MM.1S (cell line): Measurements from ENCODE around the gene AVL9.

Experiments
- DNase-seq: peaks from one replicate; pipeline ENCODE4 v3.0.0-alpha.2; 2015
- H2AFZ ChIP-seq: fragments of 300-600 bp; sonication (generic); 2 replicates; pipeline ENCODE4 v1.6.0; 2016; ENCODE audit warnings: antibody characterized with exemption, low read length
- H3F3A ChIP-seq: fragments of 300-600 bp; sonication (generic); 2 replicates; pipeline ENCODE4 v1.6.1; 2016; ENCODE audit warnings: mild to moderate bottlenecking, antibody characterized with exemption, low read length, moderate library complexity, mixed read lengths; ENCODE audit not compliant: insufficient read depth
- H3K27ac ChIP-seq: fragments of 300-600 bp; sonication (generic); 2 replicates; pipeline ENCODE4 v1.5.1; 2016; ENCODE audit warnings: mild to moderate bottlenecking, low read length
- H3K27me3 ChIP-seq: fragments of 300-600 bp; sonication (generic); replicated peaks from 2 replicates; pipeline ENCODE4 v1.6.0; 2016; ENCODE audit warnings: low read length; ENCODE audit not compliant: insufficient read depth
- H3K36me3 ChIP-seq: fragments of 300-600 bp; sonication (generic); replicated peaks from 2 replicates; pipeline ENCODE4 v1.6.1; 2016; ENCODE audit warnings: mild to moderate bottlenecking, low read length, mixed read lengths; ENCODE audit not compliant: insufficient read depth
- H3K4me1 ChIP-seq: fragments of 300-600 bp; sonication (generic); 2 replicates; pipeline ENCODE4 v1.6.1; 2016; ENCODE audit warnings: low read length, mixed read lengths
- H3K4me2 ChIP-seq: fragments of 300-600 bp; sonication (generic); 2 replicates; pipeline ENCODE4 v1.6.0; 2016; ENCODE audit warnings: low read depth, low read length
- H3K4me3 ChIP-seq: fragments of 300-600 bp; sonication (generic); 2 replicates; pipeline ENCODE4 v1.5.1; 2016; ENCODE audit warnings: low read length, mixed read lengths
- H3K79me2 ChIP-seq: fragments of 300-600 bp; sonication (generic); 2 replicates; pipeline ENCODE4 v1.6.1; 2016; ENCODE audit warnings: mixed run types, low read length, mixed read lengths
- H3K9ac ChIP-seq: fragments of 300-600 bp; sonication (generic); 2 replicates; pipeline ENCODE4 v1.6.1; 2016; ENCODE audit warnings: low read length, mixed read lengths
- H3K9me2 ChIP-seq: fragments of 300-600 bp; sonication (generic); replicated peaks from 2 replicates; pipeline ENCODE4 v1.6.1; 2016; ENCODE audit warnings: mild to moderate bottlenecking, low read length, mixed read lengths; ENCODE audit not compliant: insufficient read depth
- H3K9me3 ChIP-seq: fragments of 300-600 bp; sonication (generic); replicated peaks from 2 replicates; pipeline ENCODE4 v1.6.1; 2016; ENCODE audit warnings: mild to moderate bottlenecking, low read length, mixed read lengths; ENCODE audit not compliant: insufficient read depth
- H4K20me1 ChIP-seq: fragments of 300-600 bp; sonication (generic); 2 replicates; pipeline ENCODE4 v1.6.1; 2016; ENCODE audit warnings: mild to moderate bottlenecking, low read length, moderate library complexity, mixed read lengths; ENCODE audit not compliant: insufficient read depth
- CTCF ChIP-seq: fragments of 300-600 bp; sonication (generic); IDR thresholded peaks from 2 replicates; pipeline ENCODE4 v1.5.1; 2016; ENCODE audit warnings: antibody characterized with exemption, low read length, mixed read lengths
- EZH2 ChIP-seq: fragments of 300-600 bp; sonication (generic); optimal IDR thresholded peaks from 2 replicates; pipeline ENCODE3; 2017; ENCODE audit warnings: low read depth, mild to moderate bottlenecking, antibody characterized with exemption, low read length, mixed read lengths
- EZH2phosphoT487 ChIP-seq: fragments of 300-600 bp; sonication (generic); IDR thresholded peaks from 2 replicates; pipeline ENCODE4 v1.6.1; 2018; ENCODE audit warnings: antibody characterized with exemption, low read length

AVL9 gene

GRCh38 chr7:32559480-32559879 is 64.2 kb downstream of the AVL9 start:
- Histone ChIP-seq H4K20me1 (no peaks in the 10 kb centered on the region; the same call in 1 of the 2 replicates), H3K4me3 (no peak overlapping the region), H3K79me2 (no peaks in the 10 kb centered on the region), H3K4me2 (no peak overlapping the region), H3K4me1 (no peaks in the 10 kb centered on the region), H3K27ac (no peak overlapping the region), H3K9ac (no peak overlapping the region), H3F3A (no peaks in the 10 kb centered on the region), H3K27me3 (no peaks in the 10 kb centered on the region), H3K9me2 (no peaks in the 10 kb centered on the region), H2AFZ (no peak overlapping the region), H3K36me3 (no peaks in the 10 kb centered on the region; the same call in 1 of the 2 replicates), H3K9me3 (no peaks in the 10 kb centered on the region)
- DNase-seq: no peak
- TF ChIP-seq EZH2phosphoT487 (no peak), CTCF (no peak), EZH2 (no peak)

GRCh38 chr7:32560075-32560474 is 64.8 kb downstream of the AVL9 start:
- Histone ChIP-seq H4K20me1 (no peaks in the 10 kb centered on the region; the same call in 1 of the 2 replicates), H3K4me1 (no peaks in the 10 kb centered on the region), H3K27me3 (no peaks in the 10 kb centered on the region), H3F3A (no peaks in the 10 kb centered on the region), H3K4me2 (no peak overlapping the region), H2AFZ (no peak overlapping the region), H3K79me2 (no peaks in the 10 kb centered on the region), H3K9ac (no peak overlapping the region), H3K36me3 (no peaks in the 10 kb centered on the region; the same call in 1 of the 2 replicates), H3K9me2 (no peaks in the 10 kb centered on the region), H3K9me3 (no peaks in the 10 kb centered on the region), H3K4me3 (no peak overlapping the region), H3K27ac (no peak overlapping the region)
- DNase-seq: no peak
- no peak for TF ChIP-seq CTCF
- no peak for TF ChIP-seq EZH2phosphoT487
- TF ChIP-seq EZH2: no peak

GRCh38 chr7:32561613-32562012 is 66.3 kb downstream of the AVL9 start:
- TF ChIP-seq EZH2phosphoT487 (no peak), CTCF (no peak), EZH2 (no peak)
- Histone ChIP-seq H3K4me2 (no peak overlapping the region), H3K79me2 (no peaks in the 10 kb centered on the region), H3K27me3 (no peaks in the 10 kb centered on the region), H3K4me1 (no peaks in the 10 kb centered on the region), H3K9ac (no peak overlapping the region), H3K36me3 (no peaks in the 10 kb centered on the region), H3K9me2 (no peaks in the 10 kb centered on the region), H3K27ac (no peak overlapping the region), H3K4me3 (no peak overlapping the region), H2AFZ (no peak overlapping the region), H3K9me3 (no peaks in the 10 kb centered on the region), H4K20me1 (no peaks in the 10 kb centered on the region; the same call in 1 of the 2 replicates), H3F3A (no peaks in the 10 kb centered on the region)
- DNase-seq: no peak
